Stimulated activated CD8-positive, alpha-beta memory T cell treated with anti-CD3 and anti-CD28 coated beads, Interleukin-4, amount 100 ng/mL, for 1 hour (primary cell): ENCODE data around the gene EYS.

Source experiments
- DNase-seq, 2 donors: peaks; one replicate each; pipeline ENCODE4 v3.0.0-alpha.2; 2020; ENCODE audit warnings: low read depth in 2 of 2, low spot score in 1 of 2

Gene EYS

DNA sequence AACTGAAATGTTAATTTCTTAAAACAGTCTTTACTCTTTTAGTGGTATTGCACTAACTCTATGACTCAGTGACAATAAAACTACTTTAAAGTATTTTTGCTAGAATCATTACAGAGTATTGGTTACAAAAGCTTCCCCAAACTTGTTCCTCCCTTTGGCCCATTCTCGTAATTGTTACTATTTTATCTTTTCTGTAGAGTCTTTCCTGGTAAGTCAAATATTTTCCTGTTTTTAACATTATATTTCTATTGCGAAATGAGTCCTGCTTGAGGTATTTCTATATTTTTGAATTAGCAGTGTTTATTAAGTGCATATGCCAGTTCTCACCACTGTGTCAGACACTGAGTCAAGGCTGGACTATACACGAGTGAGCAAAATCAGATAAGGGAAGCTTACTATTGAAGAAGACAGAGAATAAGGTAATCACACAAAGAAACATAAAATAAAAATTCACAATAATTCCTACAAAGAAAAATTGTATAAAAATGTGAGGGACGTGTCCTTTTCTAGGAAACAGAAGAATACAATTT is 970.5 kb downstream of the EYS start:
- no peak for DNase-seq

DNA sequence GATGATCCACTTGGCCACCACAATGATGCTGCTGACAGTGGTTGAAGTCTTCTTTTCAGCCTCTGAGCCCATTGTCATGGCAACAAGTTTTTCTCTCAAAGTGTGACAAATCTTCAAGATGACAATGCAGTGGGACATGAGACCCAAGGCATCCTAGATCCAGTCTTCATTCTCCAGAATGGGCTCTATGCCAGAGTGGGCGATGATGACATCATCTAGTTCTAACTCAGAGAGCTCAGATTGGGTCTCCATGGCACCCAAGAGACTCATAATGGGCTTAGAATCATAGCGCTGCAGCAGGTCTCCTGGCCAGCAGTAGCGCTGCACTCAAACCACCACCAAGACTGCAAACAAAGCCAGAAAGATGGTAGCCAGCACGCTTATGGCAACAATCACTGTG is 973.6 kb downstream of the EYS start:
- DNase-seq, result no peak

DNA sequence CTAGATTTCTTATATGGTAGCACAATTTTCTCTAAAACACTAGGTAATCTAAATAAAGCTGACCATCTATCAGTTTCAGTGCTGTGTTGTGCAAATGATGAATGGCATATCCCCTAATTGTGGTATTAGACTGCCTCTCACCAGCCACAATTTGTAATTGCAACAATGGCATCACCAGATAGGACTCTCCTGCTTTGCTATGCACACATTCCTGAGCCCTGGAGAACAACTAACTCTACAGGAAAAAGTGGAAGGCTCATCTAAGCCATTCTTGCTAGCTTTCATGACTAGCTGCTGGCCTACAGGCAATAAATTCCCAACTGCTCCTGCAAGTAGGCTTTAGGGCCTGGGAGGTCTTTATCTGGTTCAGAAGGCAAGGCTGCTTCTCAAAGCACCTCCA is 974.1 kb downstream of the EYS start:
- no peak for DNase-seq

DNA sequence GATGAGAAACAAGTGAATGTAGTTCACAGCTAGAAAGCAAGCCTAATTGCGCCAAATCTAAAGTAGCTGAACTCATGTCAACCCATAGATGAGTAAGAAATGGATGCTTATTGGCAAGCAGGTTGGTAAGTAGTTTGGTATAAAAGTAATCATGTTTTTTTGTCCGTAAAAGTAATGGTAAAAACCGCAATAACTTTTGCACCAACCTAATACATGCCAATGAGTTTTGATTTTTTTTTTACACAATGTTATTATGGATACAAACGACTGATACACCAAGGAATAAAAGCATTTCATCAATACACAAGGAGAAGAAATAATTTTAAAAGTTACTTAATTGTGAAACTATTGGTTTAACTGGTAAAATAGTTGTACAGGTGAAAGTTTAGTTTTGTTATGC is 977.5 kb downstream of the EYS start:
- DNase-seq, result no peak

- DNase-seq, result no peak
These were observed 980.0 kb downstream of the EYS start for GRCh38 chr6:64727075-64727474.

GRCh38 chr6:64724091-64724490 is 982.9 kb downstream of the EYS start:
- DNase-seq, result no peak

DNA sequence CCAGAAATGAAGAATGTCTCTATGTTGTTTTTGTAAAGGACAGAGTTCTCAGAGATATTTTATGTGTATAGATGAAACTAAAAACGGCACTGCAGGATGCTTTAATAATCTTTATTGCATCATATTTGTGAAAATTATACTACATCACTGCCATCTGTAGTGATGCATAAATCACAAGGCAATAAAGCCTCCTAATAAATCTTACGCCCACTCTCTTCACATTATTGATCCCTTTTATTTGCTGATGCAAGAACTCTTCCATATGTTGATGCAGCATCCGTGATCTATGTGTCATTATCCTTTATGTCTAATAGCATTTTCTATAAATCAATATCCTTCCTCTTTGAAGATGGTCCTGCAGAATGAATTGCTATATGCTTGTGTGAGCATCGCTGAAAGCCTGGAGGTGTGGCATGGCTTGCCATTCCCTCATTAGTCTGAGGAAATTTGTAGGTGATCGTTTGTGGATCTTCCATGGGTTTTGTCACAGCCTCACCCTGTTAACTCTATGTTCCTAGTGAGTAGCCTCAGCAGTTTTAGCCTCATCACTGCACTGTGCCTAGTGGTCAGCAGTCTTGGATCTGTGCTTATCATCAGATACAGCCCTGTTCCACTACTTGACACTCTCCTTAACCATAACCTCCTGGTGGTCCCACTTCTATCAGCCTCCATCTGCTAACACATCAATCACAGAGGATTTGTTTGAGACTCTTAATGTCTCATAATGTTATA is 983.5 kb downstream of the EYS start:
- DNase-seq, result no peak

DNA sequence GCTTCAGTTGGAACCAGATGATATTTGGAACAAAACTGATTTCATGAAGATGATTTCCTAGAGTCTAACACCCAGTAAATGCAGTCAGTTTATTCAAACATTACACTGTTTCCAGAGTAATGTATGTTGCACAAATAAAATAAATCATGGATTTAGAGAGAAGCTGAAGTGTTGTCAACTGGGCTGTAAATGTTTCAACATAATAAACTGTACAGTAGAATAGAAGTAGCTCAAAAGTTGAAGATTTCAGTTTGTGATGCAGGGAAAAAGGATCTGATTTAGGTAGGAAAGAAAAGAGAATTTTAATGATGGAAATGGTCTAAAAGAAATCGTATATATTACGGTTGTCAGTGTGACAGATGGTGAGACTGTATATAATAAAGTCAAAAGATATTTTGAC is 985.2 kb downstream of the EYS start:
- no peak for DNase-seq

DNA sequence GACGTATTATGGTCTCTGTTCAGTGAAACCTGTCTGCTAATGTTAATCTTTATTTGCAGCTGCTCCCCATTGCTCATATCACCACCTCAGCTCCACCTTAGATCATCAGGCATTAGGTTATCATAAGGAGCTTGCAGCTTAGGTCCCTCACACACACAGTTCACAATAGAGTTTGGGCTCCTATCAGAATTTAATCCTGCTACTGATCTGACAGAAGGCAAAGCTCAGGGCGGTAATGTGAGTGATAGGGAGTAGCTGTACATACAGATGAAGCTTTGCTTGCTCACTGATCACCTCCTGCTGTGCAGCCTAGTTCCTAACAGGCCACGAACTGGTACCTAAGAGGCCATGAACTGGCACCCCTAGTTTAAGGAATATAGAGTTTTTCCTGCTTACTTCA is 989.7 kb downstream of the EYS start:
- no peak for DNase-seq

DNA sequence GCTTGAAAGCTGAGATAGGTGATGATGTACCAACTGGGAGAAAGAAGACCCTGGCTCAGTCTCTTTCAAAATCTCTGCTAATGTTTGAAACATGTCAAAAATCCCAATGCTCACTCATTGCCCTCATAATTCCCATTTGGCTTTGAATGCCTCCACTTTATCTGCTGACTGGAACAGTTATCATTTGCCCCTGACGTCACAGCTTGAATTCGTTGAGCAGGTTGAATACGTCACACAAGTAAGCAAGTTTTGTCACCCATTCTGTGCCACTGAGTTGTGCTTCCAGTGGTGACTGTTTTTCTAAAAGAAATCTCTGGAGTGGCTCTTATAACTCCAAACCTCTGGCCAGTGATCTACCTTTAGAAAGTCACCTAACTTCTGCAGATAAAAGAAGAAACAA is 991.4 kb downstream of the EYS start:
- DNase-seq, result no peak

- DNase-seq, result no peak
These were observed 993.0 kb downstream of the EYS start for GRCh38 chr6:64714073-64714472.

- DNase-seq, result no peak
These were observed 993.9 kb downstream of the EYS start for GRCh38 chr6:64713175-64713574.

DNA sequence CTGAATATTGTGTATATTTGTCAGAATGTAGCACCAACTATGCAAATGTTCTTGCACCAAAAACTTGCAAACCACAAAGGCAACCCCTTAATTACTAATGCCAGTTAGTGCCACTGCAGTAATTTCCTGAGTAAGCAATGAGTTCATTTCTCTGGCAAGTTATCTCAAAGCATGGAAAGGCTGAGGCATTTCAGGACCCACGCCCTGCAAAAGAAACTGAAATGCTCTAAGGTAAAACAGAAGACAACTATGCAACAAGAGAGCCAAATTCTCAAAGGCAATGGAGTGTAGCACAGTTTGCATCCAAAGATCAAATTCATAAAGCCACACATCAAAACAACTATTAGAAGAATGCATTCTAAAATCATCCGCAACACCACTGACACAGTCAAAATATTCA is 994.4 kb downstream of the EYS start:
- DNase-seq, result no peak

- no peak for DNase-seq
These were observed 1003.1 kb downstream of the EYS start for GRCh38 chr6:64703922-64704321.

DNA sequence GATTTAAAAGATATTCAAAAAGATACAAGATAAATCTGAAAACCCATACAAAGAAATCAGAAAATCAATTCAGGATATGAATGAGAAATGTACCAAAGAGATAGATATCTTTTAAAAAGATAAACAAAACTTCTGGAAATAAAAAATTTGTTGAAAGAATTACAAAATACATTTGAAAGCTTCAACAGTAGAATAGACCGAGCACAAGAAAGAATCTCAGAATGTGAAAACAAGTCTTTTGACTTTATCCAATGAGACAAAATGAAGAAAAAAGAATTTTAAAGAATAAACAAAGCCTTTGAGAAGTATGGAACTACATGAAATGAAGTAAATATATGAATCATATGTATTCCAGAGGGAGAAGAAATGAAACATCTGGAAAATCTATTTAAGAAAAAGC is 1011.0 kb downstream of the EYS start:
- DNase-seq, result no peak

DNA sequence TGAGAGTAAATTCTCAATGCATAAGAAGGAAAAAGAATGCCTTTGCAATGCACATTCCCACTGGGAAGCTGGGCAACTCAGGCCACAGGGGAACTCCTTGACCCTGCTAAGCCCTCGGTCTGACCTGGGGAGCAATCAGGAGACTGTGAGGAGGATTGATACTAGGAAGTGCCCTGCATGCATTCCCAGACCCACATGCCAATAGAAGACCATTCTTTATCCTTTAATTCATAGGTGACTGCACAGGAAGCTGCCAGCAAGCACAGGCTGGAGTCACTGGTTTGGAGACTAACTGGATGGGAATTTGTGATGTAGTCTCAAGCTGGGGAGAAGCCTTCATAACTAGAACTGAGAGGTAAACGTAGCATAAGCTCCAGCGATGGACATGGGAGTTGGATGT is 1012.7 kb downstream of the EYS start:
- no peak for DNase-seq

DNA sequence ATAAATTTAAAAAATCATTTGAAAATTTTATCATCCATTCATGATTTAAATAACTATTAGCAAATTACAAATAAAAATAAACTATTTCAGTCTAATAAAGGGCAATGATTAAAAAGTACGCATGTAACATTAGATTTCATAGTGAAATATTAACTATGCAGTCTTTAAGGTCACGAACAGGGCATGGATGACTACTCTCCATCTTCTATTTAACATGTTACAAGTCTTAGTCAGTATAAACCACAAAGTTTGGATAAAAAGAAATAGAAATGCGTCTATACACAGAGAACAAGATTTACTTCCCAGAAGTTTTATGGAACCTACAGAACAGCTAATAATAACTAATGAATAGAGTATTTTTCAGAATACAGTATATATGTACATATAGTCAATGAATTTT is 1016.0 kb downstream of the EYS start:
- DNase-seq, result no peak

GRCh38 chr6:64685401-64685800 is 1021.6 kb downstream of the EYS start:
- no peak for DNase-seq

- DNase-seq, result no peak
These were observed 1023.3 kb downstream of the EYS start for GRCh38 chr6:64683682-64684081.

DNA sequence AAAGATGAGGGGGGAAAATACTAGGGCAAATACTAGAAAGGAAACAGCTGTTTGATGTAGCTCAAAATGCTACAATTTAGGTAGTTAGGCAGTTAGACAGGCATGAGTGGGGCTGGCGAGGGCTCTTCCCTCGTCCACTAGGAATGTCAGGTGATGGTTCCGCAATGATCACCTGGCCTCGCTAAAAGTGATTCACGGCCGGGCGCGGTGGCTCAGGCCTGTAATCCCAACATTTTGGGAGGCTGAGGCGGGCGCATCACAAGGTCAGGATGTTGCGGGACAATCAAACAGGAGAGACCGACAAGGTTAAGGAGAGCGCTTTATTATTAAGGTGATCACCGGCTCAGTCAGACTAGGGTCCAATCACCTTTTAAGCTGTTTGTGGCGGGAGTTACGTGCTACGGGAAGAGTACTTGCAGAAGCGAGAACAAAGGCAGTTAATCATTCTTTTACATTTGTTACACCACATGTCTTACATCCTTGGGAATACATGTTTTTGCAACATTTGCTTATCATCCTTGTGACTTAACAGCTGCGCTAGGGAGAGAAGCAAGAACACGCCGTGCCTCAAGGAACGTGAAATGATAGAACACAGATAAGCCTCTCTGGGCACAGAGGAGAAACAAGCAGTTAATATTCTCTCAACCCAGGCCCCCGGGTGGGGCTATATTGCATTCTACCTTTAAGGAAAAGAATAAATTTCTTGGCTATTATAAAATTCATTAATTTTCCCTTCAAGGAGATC is 1025.4 kb downstream of the EYS start:
- no peak for DNase-seq

GRCh38 chr6:64680446-64680845 is 1026.6 kb downstream of the EYS start:
- no peak for DNase-seq

DNA sequence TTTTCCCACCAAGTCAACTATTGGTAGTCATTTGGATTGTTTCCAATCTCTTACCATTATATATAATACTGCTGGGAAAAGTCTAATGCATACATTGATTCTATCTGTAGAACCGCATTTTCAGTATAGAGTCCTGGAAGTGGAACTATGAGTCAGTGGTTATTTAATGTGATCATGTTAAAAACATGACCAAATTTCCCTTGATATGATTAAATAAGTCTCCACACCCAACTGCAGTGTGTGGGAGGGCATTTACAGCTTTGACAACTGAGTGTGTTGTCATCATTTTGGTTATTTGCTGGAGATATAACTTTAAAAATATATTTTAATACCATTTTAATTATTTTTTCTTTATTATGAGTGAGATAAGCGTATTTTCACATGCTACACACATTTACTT is 1027.6 kb downstream of the EYS start:
- no peak for DNase-seq

- DNase-seq, result no peak
These were observed 1034.4 kb downstream of the EYS start for GRCh38 chr6:64672651-64673050.
